M059J (cell line): ENCODE data around the gene KRT6C. TPM values are rescaled to one million over a fixed set of nuclear protein-coding genes. Genes with fewer than 3 reads are reported as not detected.
"Not testable (repeated sequence)": the region's sequence is repeated elsewhere in the genome, so short reads cannot be mapped to it uniquely, and the experiment has no call there.

Experiments used
- DNase-seq: peaks from one replicate; pipeline ENCODE4 v3.0.0-alpha.2; 2012; ENCODE audit warnings: low read depth
- total RNA-seq: library from RNA; depleted of rRNA; stranded (reverse); fragments of >200 nt; shearing (Covaris generic); gene quantifications from 2 replicates; pipeline ENCODE4 v1.2.3, GENCODE V29; 2014

Gene KRT6C
- total RNA-seq, 1 experiment from 2014 or later: not detected

GRCh38 chr12:52455821-52456220 is 17.8 kb downstream of the KRT6C start:
- DNase-seq: no peak

GRCh38 chr12:52454411-52455201 is 19.0 kb downstream of the KRT6C start:
- peak; percentile 68 for DNase-seq

GRCh38 chr12:52452101-52452500 is 21.5 kb downstream of the KRT6C start, which contains the start of gene KRT6B:
TSS of gene KRT6B (minus strand) at chr12:52452146. CDS start at chr12:52452078, 68 bp downstream.
- no peak for DNase-seq

GRCh38 chr12:52448228-52448627 is 25.4 kb downstream of the KRT6C start:
- no peak for DNase-seq

- not testable (repeated sequence) for DNase-seq
These were observed 26.4 kb downstream of the KRT6C start for GRCh38 chr12:52447196-52447595.

- no peak for DNase-seq
These were observed 27.1 kb downstream of the KRT6C start for GRCh38 chr12:52446367-52447045.

- no peak for DNase-seq
These were observed 27.7 kb downstream of the KRT6C start for GRCh38 chr12:52445876-52446275.

GRCh38 chr12:52444647-52445595 is 28.7 kb downstream of the KRT6C start:
- DNase-seq: peak; percentile 25

- DNase-seq: no peak
These were observed 29.6 kb downstream of the KRT6C start for GRCh38 chr12:52443966-52444365.

GRCh38 chr12:52442600-52443061 is 31.0 kb downstream of the KRT6C start:
- DNase-seq: peak; percentile 94

- DNase-seq: peak; percentile 81
These were observed 32.2 kb downstream of the KRT6C start for GRCh38 chr12:52441320-52441911.

GRCh38 chr12:52440821-52441319 is 32.7 kb downstream of the KRT6C start:
- peak; percentile 90 for DNase-seq

- peak; percentile 14 for DNase-seq
These were observed 33.8 kb downstream of the KRT6C start for GRCh38 chr12:52439845-52440244.

GRCh38 chr12:52439420-52439819 is 34.2 kb downstream of the KRT6C start:
- no peak for DNase-seq

GRCh38 chr12:52438305-52439301 is 35.0 kb downstream of the KRT6C start:
- DNase-seq: no peak

- DNase-seq: no peak
These were observed 36.1 kb downstream of the KRT6C start for GRCh38 chr12:52437508-52437907.

- no peak for DNase-seq
These were observed 36.7 kb downstream of the KRT6C start for GRCh38 chr12:52436828-52437474.

- peak; percentile 77 for DNase-seq
These were observed 37.4 kb downstream of the KRT6C start for GRCh38 chr12:52436000-52436827.

- no peak for DNase-seq
These were observed 38.0 kb downstream of the KRT6C start for GRCh38 chr12:52435659-52435999.
